Activated gamma-delta T cell treated with Interleukin-2 at 50 U/mL for 16 hours (primary cell): Measurements from ENCODE around the gene CIDEB.

Experiments used
- DNase-seq: peaks from one replicate; pipeline ENCODE4 v3.0.0-alpha.2; 2020

Gene CIDEB

GRCh38 chr14:24266344-24267244, 41.2 kb downstream of the CIDEB start:
- no peak for DNase-seq

- no peak for DNase-seq
Observed at GRCh38 chr14:24264298-24264697, 43.5 kb downstream of the CIDEB start.

- no peak for DNase-seq
Observed at GRCh38 chr14:24263848-24264247, 43.9 kb downstream of the CIDEB start.

DNA sequence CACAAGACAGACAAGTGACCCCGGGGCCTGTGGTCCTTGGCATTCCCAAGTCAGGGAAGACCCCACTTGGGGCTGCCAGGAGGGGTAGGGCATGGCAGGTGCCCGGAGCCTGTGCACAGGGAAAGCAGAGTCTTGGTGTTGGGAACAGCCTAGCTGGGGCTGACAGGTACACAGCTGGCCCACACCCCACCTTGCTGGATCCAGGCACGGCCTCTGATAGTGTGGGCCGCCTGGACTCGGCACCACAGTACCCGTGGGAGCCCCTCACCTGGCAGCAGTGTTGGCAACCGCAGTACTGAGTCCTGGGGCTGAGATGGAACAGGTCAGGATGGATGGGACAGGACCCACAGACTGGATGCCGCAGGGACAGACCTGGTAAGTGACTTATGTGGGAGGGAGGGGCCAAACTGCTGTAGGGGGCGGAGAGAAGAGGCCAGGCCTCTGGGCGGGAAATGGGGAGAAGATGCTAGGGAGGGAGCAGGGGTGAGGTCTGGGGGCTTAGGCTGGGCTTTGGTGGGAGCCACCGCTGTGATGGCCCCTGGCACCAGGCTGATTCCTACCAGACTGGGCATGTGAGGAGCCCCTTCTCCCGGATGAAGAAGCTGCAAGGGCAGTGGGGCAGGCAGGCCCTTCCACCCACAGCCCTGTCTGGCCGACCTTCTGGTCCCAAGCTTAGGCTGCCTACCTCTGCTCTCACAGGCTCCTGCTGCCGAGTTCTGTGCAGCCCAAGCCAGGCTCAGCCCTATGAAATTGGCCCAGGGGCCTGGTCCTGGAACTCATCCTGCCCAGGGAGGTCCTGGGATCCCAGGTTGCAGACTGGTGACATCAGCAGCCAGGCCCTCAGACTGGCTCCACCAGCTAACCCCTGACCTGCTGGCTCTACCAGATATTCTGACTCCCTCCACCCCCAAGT, 44.7 kb downstream of the CIDEB start, which contains the start of gene TGM1:
Gene TGM1 (minus strand): TSS at position 357 of the 913 bp plus-strand sequence. CDS start 825 bp downstream, outside the sequence.
- no peak for DNase-seq

DNA sequence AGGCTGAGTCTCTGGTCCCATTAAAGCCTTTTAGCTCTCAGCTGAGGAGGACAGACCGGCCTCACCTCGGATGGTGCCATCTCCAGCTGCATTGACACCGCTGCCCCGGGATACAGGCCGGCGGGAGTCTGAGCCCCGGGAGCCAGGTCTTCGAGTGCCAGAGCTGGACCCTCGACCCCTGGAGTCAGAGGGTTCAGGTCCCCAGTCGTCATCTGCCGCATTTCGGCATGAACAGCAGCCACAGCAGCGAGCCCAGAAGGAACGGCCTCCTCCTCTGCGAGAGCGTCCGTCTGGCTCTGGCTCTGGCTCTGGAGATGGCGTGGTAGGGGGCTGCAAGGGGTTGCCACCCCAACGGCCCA, 45.8 kb downstream of the CIDEB start:
- no peak for DNase-seq

DNA sequence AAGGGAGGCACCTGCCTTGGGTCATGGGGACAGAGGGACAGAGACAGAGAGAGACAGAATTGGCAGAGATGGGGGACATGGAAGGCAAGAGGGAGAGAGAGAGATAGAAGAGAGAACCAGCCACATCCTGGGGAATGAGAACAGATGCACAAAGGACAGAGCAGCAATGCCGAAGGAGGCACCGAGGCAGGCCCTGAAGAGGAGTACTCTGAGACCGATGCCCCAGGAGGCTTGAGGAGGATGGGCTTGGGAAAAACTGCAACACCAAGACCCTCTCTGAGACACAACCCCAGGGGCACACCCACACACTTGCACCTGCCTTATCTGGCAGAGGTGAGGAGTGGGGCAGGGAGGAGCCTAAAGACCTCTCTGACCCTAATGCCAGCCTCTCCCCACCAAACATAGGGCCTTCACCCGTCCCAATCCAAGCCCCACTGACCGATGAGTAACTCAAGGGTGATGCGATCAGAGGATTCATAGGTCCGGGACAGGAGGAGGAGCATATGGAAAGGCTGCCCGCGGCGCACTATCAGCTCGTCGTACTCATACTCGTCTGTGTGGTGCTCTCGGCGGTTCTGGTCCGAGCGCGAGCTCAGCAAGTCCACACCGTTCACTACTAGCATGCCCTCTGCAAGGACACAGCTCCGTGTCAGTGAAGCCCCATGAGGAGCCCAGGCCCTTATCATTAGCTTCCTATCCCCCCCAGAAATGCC, 46.4 kb downstream of the CIDEB start:
- DNase-seq, result no peak

DNA sequence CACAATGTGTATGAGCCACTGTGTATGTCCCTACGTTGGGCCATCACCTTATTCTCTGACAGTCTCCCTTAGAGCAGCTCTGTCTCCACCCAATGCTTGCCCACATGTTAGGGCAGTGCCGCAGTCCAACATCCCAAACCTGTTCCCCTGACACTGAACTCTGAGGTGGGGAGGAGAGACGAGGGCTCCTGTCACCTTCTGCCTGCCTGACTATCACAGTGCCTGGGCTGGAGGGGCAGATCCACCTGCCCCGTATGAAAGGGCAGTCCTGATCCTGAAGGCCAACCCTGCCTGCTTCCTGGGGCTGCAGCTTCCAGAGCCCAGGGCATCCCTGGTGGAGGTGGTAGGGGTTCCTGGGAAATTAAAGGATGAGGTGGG, 47.0 kb downstream of the CIDEB start:
- DNase-seq, result no peak

GRCh38 chr14:24260026-24260779, 47.6 kb downstream of the CIDEB start:
- DNase-seq, result no peak

GRCh38 chr14:24259282-24260025, 48.3 kb downstream of the CIDEB start:
- no peak for DNase-seq

DNA sequence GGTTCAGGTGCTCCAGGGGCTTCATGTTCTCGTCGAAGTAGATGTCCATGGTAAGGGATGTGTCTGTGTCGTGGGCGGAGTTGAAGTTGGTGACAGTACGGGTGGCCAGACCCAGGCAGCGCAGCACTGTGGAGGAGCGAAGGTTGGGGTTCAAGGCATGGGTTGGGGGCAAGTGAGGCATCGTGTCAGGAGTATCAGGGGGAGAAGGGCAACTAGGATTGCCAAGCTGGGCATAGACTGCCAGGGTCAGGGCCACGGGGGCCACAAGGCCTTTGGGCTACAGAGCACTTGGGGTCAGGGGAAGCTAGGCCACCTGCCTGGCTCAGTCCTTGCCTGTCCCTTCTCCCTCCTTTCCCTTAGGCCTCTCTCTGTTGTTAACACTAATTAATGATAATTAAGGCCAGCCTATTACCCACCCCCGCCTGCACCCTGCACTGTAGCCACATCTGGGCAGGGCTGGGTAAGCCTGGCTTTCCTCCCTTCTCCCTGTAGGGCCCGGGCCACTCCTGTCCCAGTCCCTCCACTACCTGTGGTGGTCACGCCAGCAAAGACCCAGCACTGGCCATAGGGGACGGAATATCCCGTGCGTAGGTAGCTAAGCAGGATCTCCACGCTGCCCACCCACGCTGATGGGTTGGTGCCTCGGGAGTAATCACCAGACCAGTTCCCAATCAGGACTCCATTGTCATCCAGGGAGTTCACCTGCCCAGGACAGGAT, 49.1 kb downstream of the CIDEB start:
- DNase-seq, result no peak

DNA sequence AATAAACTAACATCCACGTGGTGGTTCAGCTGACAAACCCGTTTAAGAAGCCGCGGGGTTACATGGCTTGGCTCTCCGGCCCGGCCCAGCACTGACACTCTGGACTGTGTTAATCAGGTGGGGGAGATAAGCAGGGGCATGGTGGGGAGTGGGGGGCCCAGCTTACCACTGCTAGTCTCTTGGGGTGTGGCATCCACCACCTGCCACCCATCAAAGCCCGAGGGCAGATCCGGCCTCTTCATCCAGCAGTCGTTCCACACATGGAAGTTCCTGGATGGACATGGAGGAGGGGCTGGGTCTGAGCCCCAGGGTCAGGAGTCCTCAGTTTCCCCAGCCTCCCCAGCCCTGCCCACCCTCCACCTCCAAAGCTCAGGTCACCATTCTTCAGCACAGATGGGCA, 49.7 kb downstream of the CIDEB start:
- DNase-seq, result no peak

DNA sequence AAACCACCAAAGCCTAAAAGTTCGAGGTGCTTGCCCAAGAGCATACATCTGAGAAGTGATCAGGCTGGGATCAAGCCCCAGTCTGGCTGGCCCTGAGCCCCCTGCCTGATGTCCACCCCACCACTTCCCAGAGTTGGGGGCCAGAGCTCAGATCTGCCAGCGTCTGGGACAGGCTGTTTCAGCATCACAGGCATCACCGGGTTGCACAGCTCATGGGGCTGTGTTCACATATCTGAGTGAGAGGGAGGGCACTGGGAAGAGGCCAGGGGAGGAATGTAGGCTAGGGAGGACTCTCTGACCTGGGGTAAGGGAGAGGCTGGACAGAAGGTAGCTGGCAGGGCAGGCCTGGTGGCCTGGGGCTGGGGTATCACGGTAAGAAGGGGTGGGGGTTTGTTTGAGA, 50.8 kb downstream of the CIDEB start:
- no peak for DNase-seq

DNA sequence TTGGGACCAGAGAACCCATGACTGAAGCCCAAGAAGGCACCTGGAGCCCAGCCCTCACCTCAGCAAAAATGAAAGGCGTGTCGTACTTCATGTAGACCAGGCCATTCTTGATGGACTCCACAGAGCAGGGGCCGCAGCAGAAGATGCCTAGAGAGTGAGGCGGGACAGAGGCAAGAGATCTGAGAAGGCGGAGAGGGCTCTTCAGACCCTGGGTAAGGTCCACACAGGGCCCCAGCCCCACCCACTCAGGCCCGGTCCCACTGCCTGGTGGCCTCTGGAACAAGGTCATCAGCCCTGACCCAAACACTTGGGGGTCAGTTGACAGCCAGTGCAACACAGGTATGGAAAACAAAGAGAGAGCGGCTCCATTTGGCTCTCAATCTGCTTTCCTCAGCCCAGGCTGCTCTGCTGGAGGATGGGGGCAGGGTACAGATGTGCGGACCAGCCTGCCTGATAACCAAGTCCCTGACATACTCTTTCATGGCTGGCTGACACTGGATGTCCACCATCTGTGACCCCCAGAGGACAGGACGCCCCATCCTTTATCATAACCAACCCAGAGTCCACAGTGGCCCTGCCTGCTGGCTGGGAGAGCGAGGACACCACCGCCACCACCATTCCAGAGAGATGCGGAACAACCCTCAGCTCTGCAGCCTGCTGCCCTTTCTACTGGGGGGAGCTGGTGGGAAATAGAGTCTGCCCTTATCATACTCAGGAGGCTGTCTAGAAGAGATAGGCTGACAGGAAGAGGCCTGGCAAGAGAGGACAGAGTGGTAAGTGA, 51.7 kb downstream of the CIDEB start:
- DNase-seq, result no peak

GRCh38 chr14:24255438-24255837, 52.3 kb downstream of the CIDEB start:
- DNase-seq, result no peak
